Mesenchymal stem cell (in vitro differentiated cells and primary cell): ENCODE data around the gene PRODH2. TPM values are rescaled to one million over a fixed set of nuclear protein-coding genes. Genes with fewer than 3 reads are reported as not detected.

ENCODE experiments used
- DNase-seq: peaks from one replicate; pipeline ENCODE4 v3.0.0-alpha.2; 2013
- H2AFZ ChIP-seq: one replicate; pipeline ENCODE4 v1.6.1; 2013; ENCODE audit warnings: low read depth, mild to moderate bottlenecking, control low read depth, inconsistent platforms, low read length, moderate library complexity
- H2AK5ac ChIP-seq: 2 replicates; pipeline ENCODE4 v1.6.1; 2013; ENCODE audit warnings: low read length, moderate library complexity, mild to moderate bottlenecking, inconsistent platforms; ENCODE audit not compliant: severe bottlenecking
- H2BK120ac ChIP-seq: one replicate; pipeline ENCODE4 v1.6.1; 2013; ENCODE audit warnings: low read depth, mild to moderate bottlenecking, inconsistent platforms, low read length, moderate library complexity
- H2BK12ac ChIP-seq, 2 experiments: one replicate each; pipeline ENCODE4 v1.6.1; 2013; ENCODE audit warnings: inconsistent platforms in 2 of 2, low read length in 2 of 2, mild to moderate bottlenecking in 2 of 2, moderate library complexity in 2 of 2, control low read depth in 1 of 2
- H2BK15ac ChIP-seq: one replicate; pipeline ENCODE4 v1.6.1; 2013; ENCODE audit warnings: mild to moderate bottlenecking, low read depth, inconsistent platforms; ENCODE audit not compliant: poor library complexity, severe bottlenecking
- H2BK5ac ChIP-seq: 2 replicates; pipeline ENCODE4 v1.6.1; 2013; ENCODE audit warnings: low read depth, mild to moderate bottlenecking, low read length, control low read depth, inconsistent platforms; ENCODE audit not compliant: poor library complexity, severe bottlenecking
- H3K14ac ChIP-seq, 2 experiments: one replicate each; pipeline ENCODE4 v1.6.1; 2013; ENCODE audit warnings: inconsistent platforms in 2 of 2, low read length in 2 of 2, control low read depth in 1 of 2, mild to moderate bottlenecking in 1 of 2, moderate library complexity in 1 of 2
- H3K18ac ChIP-seq, 2 experiments: one replicate each; pipeline ENCODE4 v1.6.1; 2013; ENCODE audit warnings: inconsistent platforms in 2 of 2, low read length in 2 of 2, control low read depth in 1 of 2, low read depth in 1 of 2, mild to moderate bottlenecking in 1 of 2
- H3K23ac ChIP-seq, 2 experiments: one replicate each; pipeline ENCODE4 v1.6.1; 2013; ENCODE audit warnings: inconsistent platforms in 2 of 2, low read length in 2 of 2, mild to moderate bottlenecking in 2 of 2, moderate library complexity in 2 of 2, control low read depth in 1 of 2
- H3K27ac ChIP-seq: 2 replicates; pipeline ENCODE4 v1.5.1; 2013; ENCODE audit warnings: mild to moderate bottlenecking, moderate library complexity, low read length, control low read depth, inconsistent platforms; ENCODE audit not compliant: poor library complexity, severe bottlenecking
- H3K27me3 ChIP-seq, 2 experiments: 2 replicates each; pipeline versions ENCODE4 v1.6.1 to v1.7.0; 2013; ENCODE audit warnings: low read length in 2 of 2, mild to moderate bottlenecking in 2 of 2, moderate library complexity in 2 of 2, control low read depth in 1 of 2, inconsistent platforms in 1 of 2; ENCODE audit not compliant: control insufficient read depth in 1 of 2, insufficient read depth in 1 of 2
- H3K36me3 ChIP-seq, 2 experiments: 2 replicates each; pipeline versions ENCODE4 v1.6.1 to v1.7.0; 2013; ENCODE audit warnings: low read length in 2 of 2, control low read depth in 1 of 2, inconsistent platforms in 1 of 2, low read depth in 1 of 2, mild to moderate bottlenecking in 1 of 2; ENCODE audit not compliant: insufficient read depth in 2 of 2, control insufficient read depth in 1 of 2
- H3K4ac ChIP-seq, 2 experiments: one replicate each; pipeline ENCODE4 v1.6.1; 2013; ENCODE audit warnings: inconsistent platforms in 2 of 2, low read length in 2 of 2, mild to moderate bottlenecking in 2 of 2, moderate library complexity in 2 of 2, control low read depth in 1 of 2, low read depth in 1 of 2
- H3K4me1 ChIP-seq: 2 replicates; pipeline ENCODE4 v1.6.1; 2013; ENCODE audit warnings: low read depth, low read length, control low read depth; ENCODE audit not compliant: control insufficient read depth, insufficient read depth
- H3K4me2 ChIP-seq: 2 replicates; pipeline ENCODE4 v1.6.1; 2013; ENCODE audit warnings: low read length, mild to moderate bottlenecking, inconsistent platforms; ENCODE audit not compliant: poor library complexity, severe bottlenecking
- H3K4me3 ChIP-seq, 2 experiments: 2 replicates each; pipeline versions ENCODE4 v1.5.1 to v1.7.0; 2013; ENCODE audit warnings: low read length in 2 of 2, mild to moderate bottlenecking in 2 of 2, control low read depth in 1 of 2, low read depth in 1 of 2; ENCODE audit not compliant: insufficient read depth in 1 of 2
- H3K79me1 ChIP-seq: replicated peaks from 2 replicates; pipeline ENCODE4 v1.6.1; 2013; ENCODE audit warnings: mild to moderate bottlenecking, control low read depth, low read length, inconsistent platforms; ENCODE audit not compliant: poor library complexity, severe bottlenecking
- H3K9ac ChIP-seq: 2 replicates; pipeline ENCODE4 v1.7.0; 2013; ENCODE audit warnings: mild to moderate bottlenecking, low read length, moderate library complexity
- H3K9me3 ChIP-seq: 2 replicates; pipeline ENCODE4 v1.7.0; 2013; ENCODE audit warnings: mild to moderate bottlenecking, low read length; ENCODE audit not compliant: control insufficient read depth
- H4K8ac ChIP-seq: one replicate; pipeline ENCODE4 v1.6.1; 2013; ENCODE audit warnings: inconsistent platforms, mild to moderate bottlenecking, low read length, moderate library complexity
- H4K91ac ChIP-seq: one replicate; pipeline ENCODE4 v1.6.1; 2013; ENCODE audit warnings: mild to moderate bottlenecking, low read length, inconsistent platforms
- WGBS: methylation state at CpG from one replicate; pipeline ENCODE4 v1.1.7; 2013; ENCODE audit warnings: mixed read lengths; 5-methylcytosine and 5-hydroxymethylcytosine counted together
- polyA plus RNA-seq, 2 experiments: library from polyadenylated mRNA; stranded (reverse); fragments of 200-250 nt; gene quantifications; one replicate each; pipeline ENCODE4 v1.2.3, GENCODE V29; 2013

Gene PRODH2
- polyA plus RNA-seq (2013, experiment 1 of 2), result not detected
- polyA plus RNA-seq (2013, experiment 2 of 2), result not detected

- H2BK12ac ChIP-seq, result no peak within 1 kb of the TSS
- H3K36me3 ChIP-seq, result no peaks in the 10 kb centered on the region
- H3K9me3 ChIP-seq, result no peaks in the 10 kb centered on the region
- H3K79me1 ChIP-seq, result no peaks in the 10 kb centered on the region
- H3K4me3 ChIP-seq, result no peak within 1 kb of the TSS
- no peak within 1 kb of the TSS for H3K9ac ChIP-seq
- no peak within 1 kb of the TSS for H2BK5ac ChIP-seq
- H3K18ac ChIP-seq, result no peak within 1 kb of the TSS
- no peak within 1 kb of the TSS for H3K4ac ChIP-seq
- H3K27ac ChIP-seq, result no peak within 1 kb of the TSS
- no peak within 1 kb of the TSS for H3K14ac ChIP-seq
- H3K4me1 ChIP-seq, result peaks cover 12% of the 10 kb centered on the region
- no peak within 1 kb of the TSS for H3K4me2 ChIP-seq
- no peak within 1 kb of the TSS for H3K23ac ChIP-seq
- no peak for DNase-seq
- peaks cover 12 to 53% of the 10 kb centered on the region in 2 experiments for H3K27me3 ChIP-seq
- no peak within 1 kb of the TSS for H4K8ac ChIP-seq
- H2AK5ac ChIP-seq, result no peak within 1 kb of the TSS
- H4K91ac ChIP-seq, result no peak within 1 kb of the TSS
- no peak within 1 kb of the TSS for H2BK15ac ChIP-seq
- WGBS, result 75% methylated on average over 25 of the region's 26 CpGs
- H2AFZ ChIP-seq, result no peak within 1 kb of the TSS
- H2BK120ac ChIP-seq, result no peak within 1 kb of the TSS
These were observed at the start of gene PRODH2 for GRCh38 chr19:35812220-35813042. TSS of gene PRODH2 (minus strand) at chr19:35812845. CDS start at chr19:35812805, 40 bp downstream.

- H3K4me1 ChIP-seq, result peaks cover 11% of the 10 kb centered on the region
- H3K36me3 ChIP-seq, result no peaks in the 10 kb centered on the region
- no peak overlapping the region for H2AK5ac ChIP-seq
- H3K27me3 ChIP-seq, result peaks cover 80 to 88% of the 10 kb centered on the region in 2 experiments
- H3K4me3 ChIP-seq, result no peak overlapping the region
- H4K91ac ChIP-seq, result no peak overlapping the region
- H2AFZ ChIP-seq, result no peak overlapping the region
- H3K9me3 ChIP-seq, result no peaks in the 10 kb centered on the region
- no peak overlapping the region for H3K14ac ChIP-seq
- H2BK12ac ChIP-seq, result no peak overlapping the region
- H3K4ac ChIP-seq, result no peak overlapping the region
- H2BK15ac ChIP-seq, result no peak overlapping the region
- no peak overlapping the region for H2BK5ac ChIP-seq
- H3K4me2 ChIP-seq, result no peak overlapping the region
- H2BK120ac ChIP-seq, result no peak overlapping the region
- no peak for DNase-seq
- H3K18ac ChIP-seq, result no peak overlapping the region
- no peak overlapping the region for H3K23ac ChIP-seq
- 48% methylated on average over 19 of the region's 19 CpGs for WGBS
- no peak overlapping the region for H3K27ac ChIP-seq
- no peak overlapping the region for H4K8ac ChIP-seq
- H3K79me1 ChIP-seq, result no peaks in the 10 kb centered on the region
- no peak overlapping the region for H3K9ac ChIP-seq
These were observed 49.1 kb upstream of the PRODH2 start for GRCh38 chr19:35861640-35862160.

GRCh38 chr19:35860818-35861639, 48.4 kb upstream of the PRODH2 start:
- H2BK5ac ChIP-seq, result no peak overlapping the region
- H3K4me2 ChIP-seq, result peak overlapping the region; percentile 48
- H3K23ac ChIP-seq, result no peak overlapping the region
- H3K9me3 ChIP-seq, result no peaks in the 10 kb centered on the region
- no peak overlapping the region for H3K18ac ChIP-seq
- no peak overlapping the region for H3K9ac ChIP-seq
- no peak overlapping the region for H4K91ac ChIP-seq
- H3K4me1 ChIP-seq, result peaks cover 18% of the 10 kb centered on the region
- H2AK5ac ChIP-seq, result no peak overlapping the region
- H3K27me3 ChIP-seq, result peaks cover 82 to 88% of the 10 kb centered on the region in 2 experiments
- H2BK15ac ChIP-seq, result no peak overlapping the region
- no peak overlapping the region for H2BK120ac ChIP-seq
- H3K79me1 ChIP-seq, result no peaks in the 10 kb centered on the region
- H2AFZ ChIP-seq, result peak overlapping the region; percentile 43
- no peak overlapping the region for H3K4ac ChIP-seq
- H3K14ac ChIP-seq, result no peak overlapping the region
- H4K8ac ChIP-seq, result no peak overlapping the region
- H3K27ac ChIP-seq, result no peak overlapping the region
- peak; percentile 14 for DNase-seq
- 5% methylated on average over 50 of the region's 55 CpGs for WGBS
- no peak overlapping the region for H2BK12ac ChIP-seq
- no peak overlapping the region for H3K4me3 ChIP-seq
- H3K36me3 ChIP-seq, result no peaks in the 10 kb centered on the region

- no peak overlapping the region for H2BK12ac ChIP-seq
These were observed 47.8 kb upstream of the PRODH2 start for GRCh38 chr19:35860436-35860817.

More at GRCh38 chr19:35860436-35860817, 47.8 kb upstream of the PRODH2 start:
- peak overlapping the region; percentile 27 for H4K91ac ChIP-seq
- no peak overlapping the region for H2BK5ac ChIP-seq
- no peak overlapping the region for H3K4me2 ChIP-seq
- no peak overlapping the region for H2AFZ ChIP-seq
- H3K23ac ChIP-seq, result no peak overlapping the region
- H3K9me3 ChIP-seq, result no peaks in the 10 kb centered on the region
- no peak overlapping the region for H3K4me3 ChIP-seq
- no peak overlapping the region for H2BK120ac ChIP-seq
- no peak overlapping the region for H3K18ac ChIP-seq
- H2AK5ac ChIP-seq, result no peak overlapping the region
- H3K79me1 ChIP-seq, result no peaks in the 10 kb centered on the region
- H4K8ac ChIP-seq, result no peak overlapping the region
- no peak overlapping the region for H2BK15ac ChIP-seq
- no peak overlapping the region for H3K27ac ChIP-seq
- 16% methylated on average over 24 of the region's 24 CpGs for whole genome bisulfite sequencing
- peak overlapping the region in 1 of 2 experiments; percentile 22 for H3K14ac ChIP-seq
- peaks cover 83 to 88% of the 10 kb centered on the region in 2 experiments for H3K27me3 ChIP-seq
- H3K4ac ChIP-seq, result no peak overlapping the region
- H3K9ac ChIP-seq, result no peak overlapping the region
- H3K36me3 ChIP-seq, result no peaks in the 10 kb centered on the region
- H3K4me1 ChIP-seq, result peaks cover 20% of the 10 kb centered on the region
- no peak for DNase-seq
